Inferior parietal cortex (tissue), 1 donor: ENCODE measurements around the gene EPN1.
"Not testable (repeated sequence)": the region's sequence is repeated elsewhere in the genome, so short reads cannot be mapped to it uniquely, and the experiment has no call there.

ENCODE experiments used
- DNase-seq: peaks from one replicate; pipeline ENCODE4 v3.0.0-alpha.2; 2016; ENCODE audit errors: extremely low spot score

Gene EPN1

GRCh38 chr19:55720214-55720746, 45.3 kb downstream of the EPN1 start:
- no peak for DNase-seq

GRCh38 chr19:55720801-55721200, 45.8 kb downstream of the EPN1 start:
- no peak for DNase-seq

DNA sequence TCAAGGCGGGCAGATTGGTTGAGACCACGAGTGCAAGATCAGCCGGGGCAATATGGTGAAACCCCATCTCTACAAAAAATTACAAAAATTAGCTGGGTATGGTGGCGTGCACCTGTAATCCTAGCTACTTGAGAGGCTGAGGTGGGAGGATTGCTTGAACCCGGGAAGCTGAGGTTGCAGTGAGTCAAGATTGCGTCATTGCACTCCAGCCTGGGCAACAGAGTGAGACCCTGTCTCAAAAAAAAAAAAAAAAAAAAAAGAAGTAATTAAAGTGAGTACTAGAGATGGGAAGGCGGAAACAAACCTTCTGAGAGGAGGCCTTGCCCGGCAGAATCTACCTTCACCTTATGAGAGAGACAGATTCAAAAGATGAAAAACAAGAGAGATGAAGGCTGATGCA, 48.5 kb downstream of the EPN1 start:
- DNase-seq = no peak

DNA sequence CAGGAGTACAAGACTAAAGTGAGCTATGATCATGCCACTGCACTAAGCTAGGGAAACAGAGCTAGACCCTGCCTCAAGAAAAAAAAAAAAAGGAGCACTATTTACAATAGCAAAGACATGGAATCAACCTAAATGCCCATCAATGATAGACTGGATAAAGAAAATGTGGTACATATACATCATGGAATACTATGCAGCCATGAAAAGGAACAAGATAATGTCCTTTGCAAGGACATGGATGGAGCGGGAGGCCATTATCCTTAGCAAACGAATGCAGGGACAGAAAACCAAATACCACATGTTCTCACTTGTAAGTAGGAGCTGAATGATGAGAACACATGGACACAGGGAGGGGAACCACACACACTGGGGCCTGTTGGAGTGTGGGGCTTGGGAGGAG, 55.4 kb downstream of the EPN1 start:
- DNase-seq = not testable (repeated sequence)

DNA sequence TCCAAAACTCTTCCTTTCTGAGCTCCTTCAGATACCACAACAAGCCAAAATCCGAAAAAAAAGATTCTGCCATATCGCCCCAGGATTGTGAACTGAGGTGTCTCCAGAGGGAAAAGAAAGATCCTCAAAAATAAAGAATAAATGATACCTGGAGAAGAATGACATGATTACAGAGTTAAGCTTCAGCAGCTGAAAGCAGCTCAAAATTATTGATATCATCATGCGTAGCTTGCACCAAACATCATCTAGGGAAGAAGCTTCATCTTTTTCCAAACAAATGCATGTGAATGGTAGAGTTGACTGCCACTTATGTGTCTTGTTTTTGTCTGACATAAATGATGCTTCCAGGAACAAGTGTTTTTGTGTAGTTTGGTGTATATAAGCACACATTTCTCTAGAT, 63.3 kb downstream of the EPN1 start, which contains the start of gene NLRP9:
Gene NLRP9 (minus strand): TSS at position 101 of the 400 bp plus-strand sequence. CDS start 28 bp downstream, at position 73.
- no peak for DNase-seq

- no peak for DNase-seq
Observed at GRCh38 chr19:55750715-55751114, 75.7 kb downstream of the EPN1 start.

DNA sequence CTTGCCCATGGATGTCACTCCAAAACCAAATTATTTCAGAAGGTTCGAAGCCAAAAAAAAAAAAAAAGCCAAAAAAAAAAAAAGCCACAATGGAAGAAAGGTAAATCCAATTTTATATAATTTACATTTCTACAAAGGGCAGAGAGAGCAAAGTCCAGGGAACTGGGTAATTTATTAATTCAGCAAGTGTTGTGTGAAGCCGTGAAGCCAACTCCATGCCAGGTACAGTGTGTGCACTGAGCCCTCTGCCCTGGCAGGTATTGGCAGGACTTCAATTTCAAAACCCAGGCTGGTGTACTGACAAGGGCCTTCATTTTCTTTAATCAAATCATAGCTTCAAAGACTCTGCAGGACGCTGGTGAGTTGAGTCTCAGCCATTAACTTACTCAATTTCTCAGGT, 78.4 kb downstream of the EPN1 start:
- DNase-seq = no peak

DNA sequence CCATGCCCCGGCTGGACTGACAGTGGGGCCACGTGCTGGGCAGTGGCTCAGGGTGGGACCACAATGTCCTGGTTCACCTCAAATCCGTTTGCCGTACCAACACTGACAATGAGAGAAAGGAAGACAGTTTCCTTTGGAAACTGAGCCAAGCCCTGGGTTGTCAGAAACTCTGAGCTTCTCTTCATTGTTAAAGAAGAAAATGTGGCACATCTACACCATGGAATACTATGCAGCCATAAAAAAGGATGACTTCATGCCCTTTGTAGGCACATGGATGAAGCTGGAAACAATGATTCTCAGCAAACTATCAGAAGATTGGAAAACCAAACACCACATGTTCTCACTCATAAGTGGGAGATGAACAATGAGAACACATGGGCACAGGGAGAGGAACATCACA, 81.8 kb downstream of the EPN1 start:
- not testable (repeated sequence) for DNase-seq

DNA sequence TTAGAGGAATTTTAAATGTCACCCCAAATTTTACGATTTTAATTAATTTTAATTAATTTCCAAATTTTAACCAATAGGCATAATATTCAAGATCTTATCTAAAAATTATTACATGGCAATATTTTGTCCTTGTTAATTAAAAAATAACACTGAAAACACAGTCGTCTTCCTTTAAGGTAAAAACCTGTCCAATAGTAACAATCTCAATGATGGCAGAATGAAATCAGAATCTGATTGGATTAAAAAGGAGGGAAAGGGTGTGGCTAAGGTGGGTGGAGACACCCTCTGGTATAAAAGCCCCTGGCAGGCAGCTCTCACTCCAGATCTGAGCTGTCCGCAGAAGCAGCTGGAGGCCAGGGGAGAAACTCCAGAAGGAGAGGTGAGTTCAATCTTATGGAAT, 83.8 kb downstream of the EPN1 start, which contains the start of gene RFPL4A:
Gene RFPL4A (plus strand): TSS at position 301 of the 400 bp plus-strand sequence. CDS start 2,704 bp downstream, outside the sequence.
- DNase-seq = not testable (repeated sequence)
